ENCODE measurements around the gene ARAP2. TPM values are rescaled to one million over a fixed set of nuclear protein-coding genes. Genes with fewer than 3 reads are reported as not detected.

Gene ARAP2
- total RNA-seq, 1 experiment from 2014 or later: 12.5 TPM

DNA sequence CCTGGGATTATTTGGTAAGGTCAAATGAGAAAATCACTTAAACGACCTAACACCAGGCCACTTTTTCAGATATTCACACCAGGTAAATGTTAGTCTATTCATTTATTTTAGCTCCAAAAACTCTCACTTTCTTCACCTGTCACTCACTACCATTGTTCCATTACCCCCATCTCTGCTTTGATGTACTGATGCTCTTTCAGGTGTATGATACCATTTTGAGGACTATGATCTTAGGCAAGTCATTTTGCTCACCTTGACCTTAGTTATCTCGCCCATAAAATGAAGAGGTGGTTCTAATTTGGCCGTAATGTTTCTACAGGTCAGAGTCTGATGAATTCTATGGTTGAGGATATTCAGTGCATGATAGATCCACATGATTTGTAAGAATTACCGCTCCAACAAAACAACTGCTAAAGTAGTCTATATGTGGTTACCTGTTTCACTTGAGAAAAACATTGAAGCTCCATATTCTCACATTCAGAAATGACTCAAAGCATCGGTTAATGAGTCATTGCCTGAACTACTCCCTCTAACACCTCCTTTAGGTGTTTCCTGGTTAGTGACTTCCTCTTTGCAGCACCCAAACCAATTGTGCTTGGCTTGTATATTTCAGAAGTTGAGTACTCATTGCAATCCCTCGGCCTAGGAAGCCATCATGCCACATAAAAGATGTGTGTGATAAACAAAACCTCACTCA, 41.6 kb upstream of the ARAP2 start:
- no peak overlapping the region for H3K9ac ChIP-seq (ENCODE audit: low read length)
- POLR2A ChIA-PET (ENCODE audit: unreplicated experiment): no interaction called here
- H3K9me3 ChIP-seq (ENCODE audit: low read length): no peaks in the 10 kb centered on the region
- no peak overlapping the region for H3K4me3 ChIP-seq (ENCODE audit: low read length)
- no peaks in the 10 kb centered on the region for H3K36me3 ChIP-seq (ENCODE audit: low read depth, low read length)
- CTCF ChIA-PET: no interaction called here
- H4K20me1 ChIP-seq (ENCODE audit: low read length): no peaks in the 10 kb centered on the region
- no peaks in the 10 kb centered on the region for H3K9me2 ChIP-seq (replicated peaks; ENCODE audit: low read length)
- H3K4me2 ChIP-seq (ENCODE audit: low read length): peak overlapping the region; percentile 36
- H3K27ac ChIP-seq (ENCODE audit: low read length): no peak overlapping the region
- no peaks in the 10 kb centered on the region for H3K79me2 ChIP-seq (ENCODE audit: low read length)
- H3F3A ChIP-seq (ENCODE audit: low read length, unreplicated experiment): no peaks in the 10 kb centered on the region
- DNase-seq: peak; percentile 67
- 0 out of 2 replicates have a peak overlapping the region, but pooled peaks have one; percentile 21 for H2AFZ ChIP-seq (ENCODE audit: low read length)
- H3K27me3 ChIP-seq (ENCODE audit: low read length): no peaks in the 10 kb centered on the region
- H3K4me1 ChIP-seq (ENCODE audit: insufficient read depth, low read length): peaks cover 16% of the 10 kb centered on the region
- BruUV-seq (replicated peaks): no TSS peak
- intact Hi-C loops (cut with micrococcal nuclease): no loop called here
- peak; percentile 53 for ATAC-seq
- TF ChIP-seq EZH2 (IDR thresholded peaks at IDR 0.05; ENCODE audit: low read length, unreplicated experiment): no peak
- no peak for TF ChIP-seq EZH2phosphoT487 (IDR thresholded peaks at IDR 0.05; ENCODE audit: borderline replicate concordance, low read length)
- no peak for TF ChIP-seq CTCF (conservative IDR thresholded peaks at IDR 0.05; ENCODE audit: low read depth, low read length)

DNA sequence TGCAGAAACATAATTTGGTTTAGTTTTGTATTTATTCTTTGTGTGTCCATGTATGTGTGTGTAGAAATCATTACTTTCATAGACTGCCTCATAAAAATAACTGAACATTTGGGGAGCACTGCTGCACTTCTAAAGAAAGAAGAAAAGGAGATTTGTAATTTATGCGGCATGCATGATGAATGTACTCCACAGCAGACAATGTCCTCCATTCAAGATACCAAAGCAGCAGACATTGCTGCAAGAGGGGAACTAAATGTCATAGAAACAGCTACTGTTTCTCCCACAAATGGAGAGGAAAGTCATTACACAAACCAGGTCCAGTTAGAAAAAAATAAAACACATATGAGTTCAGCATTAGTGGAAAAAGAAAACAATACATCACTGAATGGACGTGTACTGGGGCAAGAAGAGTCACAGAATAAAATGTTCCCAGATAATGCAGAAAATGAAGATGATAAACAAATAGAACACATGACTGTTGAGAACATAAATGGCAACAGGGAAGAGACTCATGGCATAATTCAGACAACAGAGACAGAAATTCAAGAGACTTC, 39.7 kb upstream of the ARAP2 start:
- H3K27ac ChIP-seq (ENCODE audit: low read length): no peak overlapping the region
- ChIA-PET POLR2A (ENCODE audit: unreplicated experiment) (no interaction called here), CTCF (no interaction called here)
- no peak for ATAC-seq
- H3K9ac ChIP-seq (ENCODE audit: low read length): no peak overlapping the region
- H3K36me3 ChIP-seq (ENCODE audit: low read depth, low read length): no peaks in the 10 kb centered on the region
- intact Hi-C loops (cut with micrococcal nuclease): no loop called here
- no TSS peak for BruUV-seq (replicated peaks)
- no peak for DNase-seq
- H3K4me3 ChIP-seq (ENCODE audit: low read length): no peak overlapping the region
- no peaks in the 10 kb centered on the region for H3K79me2 ChIP-seq (ENCODE audit: low read length)
- TF ChIP-seq CTCF (conservative IDR thresholded peaks at IDR 0.05; ENCODE audit: low read depth, low read length) (no peak), EZH2 (IDR thresholded peaks at IDR 0.05; ENCODE audit: low read length, unreplicated experiment) (no peak), EZH2phosphoT487 (IDR thresholded peaks at IDR 0.05; ENCODE audit: borderline replicate concordance, low read length) (no peak)
- no peaks in the 10 kb centered on the region for H4K20me1 ChIP-seq (ENCODE audit: low read length)
- no peaks in the 10 kb centered on the region for H3K27me3 ChIP-seq (ENCODE audit: low read length)
- H3K4me2 ChIP-seq (ENCODE audit: low read length): no peak overlapping the region
- H3K9me3 ChIP-seq (ENCODE audit: low read length): no peaks in the 10 kb centered on the region
- peaks cover 21% of the 10 kb centered on the region for H3K4me1 ChIP-seq (ENCODE audit: insufficient read depth, low read length)
- no peaks in the 10 kb centered on the region for H3F3A ChIP-seq (ENCODE audit: low read length, unreplicated experiment)
- H3K9me2 ChIP-seq (replicated peaks; ENCODE audit: low read length): no peaks in the 10 kb centered on the region
- H2AFZ ChIP-seq (ENCODE audit: low read length): no peak overlapping the region

- ATAC-seq: no peak
- no TSS peak for BruUV-seq (replicated peaks)
- H3K9me3 ChIP-seq (ENCODE audit: low read length): no peaks in the 10 kb centered on the region
- no peak for TF ChIP-seq EZH2 (IDR thresholded peaks at IDR 0.05; ENCODE audit: low read length, unreplicated experiment)
- TF ChIP-seq EZH2phosphoT487 (IDR thresholded peaks at IDR 0.05; ENCODE audit: borderline replicate concordance, low read length): no peak
- TF ChIP-seq CTCF (conservative IDR thresholded peaks at IDR 0.05; ENCODE audit: low read depth, low read length): no peak
- no peaks in the 10 kb centered on the region for H3F3A ChIP-seq (ENCODE audit: low read length, unreplicated experiment)
- CTCF ChIA-PET: no interaction called here
- H3K4me1 ChIP-seq (ENCODE audit: insufficient read depth, low read length): peaks cover 21% of the 10 kb centered on the region
- H3K79me2 ChIP-seq (ENCODE audit: low read length): no peaks in the 10 kb centered on the region
- no peak overlapping the region for H3K27ac ChIP-seq (ENCODE audit: low read length)
- no peaks in the 10 kb centered on the region for H3K36me3 ChIP-seq (ENCODE audit: low read depth, low read length)
- intact Hi-C loops (cut with micrococcal nuclease): no loop called here
- no peaks in the 10 kb centered on the region for H3K27me3 ChIP-seq (ENCODE audit: low read length)
- no peak overlapping the region for H3K4me3 ChIP-seq (ENCODE audit: low read length)
- H3K9me2 ChIP-seq (replicated peaks; ENCODE audit: low read length): no peaks in the 10 kb centered on the region
- H2AFZ ChIP-seq (ENCODE audit: low read length): no peak overlapping the region
- H4K20me1 ChIP-seq (ENCODE audit: low read length): no peaks in the 10 kb centered on the region
- H3K4me2 ChIP-seq (ENCODE audit: low read length): no peak overlapping the region
- POLR2A ChIA-PET (ENCODE audit: unreplicated experiment): no interaction called here
- H3K9ac ChIP-seq (ENCODE audit: low read length): no peak overlapping the region
- no peak for DNase-seq
These were observed 38.3 kb upstream of the ARAP2 start for GRCh38 chr4:36282503-36283030.

All from PC-3 (cell line).